ENCODE measurements around the gene NEUROG1.

The NEUROG1 gene

DNA sequence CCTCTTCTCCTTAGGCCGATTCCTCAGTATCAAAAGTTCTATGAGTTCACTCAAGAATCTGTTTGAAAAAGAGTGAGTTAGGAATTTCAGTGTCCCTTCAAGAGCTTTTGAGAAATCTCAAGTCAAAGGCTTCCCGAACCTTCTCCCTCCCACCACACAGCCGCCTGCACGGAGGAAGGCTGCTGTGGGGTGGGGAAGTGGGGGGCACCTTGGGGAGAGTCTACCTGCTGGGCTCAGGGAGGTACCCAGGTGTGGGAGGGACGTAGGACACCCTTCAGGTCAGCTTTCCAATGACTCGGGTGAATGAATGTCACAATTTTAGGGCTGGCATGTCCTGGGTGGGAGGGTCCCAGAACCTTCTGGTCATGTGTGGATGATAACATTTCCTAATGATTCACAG lies 25.5 kb upstream of the NEUROG1 start:
- DNase-seq = no peak

DNA sequence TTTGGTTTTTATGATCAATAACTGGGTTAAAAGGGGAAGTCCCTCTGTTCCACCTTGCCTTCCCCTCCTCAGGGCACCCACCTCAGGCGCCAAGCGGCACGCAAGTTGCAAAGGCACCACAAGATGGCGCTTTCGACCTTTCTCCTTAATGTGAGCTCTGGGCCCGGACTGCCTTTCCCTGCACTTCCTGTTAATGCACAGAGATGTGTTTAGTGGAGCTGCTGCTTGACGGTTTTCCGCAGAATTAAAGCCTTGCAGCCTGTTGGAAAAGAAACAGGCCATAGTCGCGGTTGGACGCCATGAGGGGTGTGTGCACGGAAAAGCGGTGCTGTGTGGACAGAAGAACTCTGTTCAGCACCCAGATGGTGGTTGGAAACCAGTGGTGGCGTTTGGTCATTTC lies 25.1 kb upstream of the NEUROG1 start:
- DNase-seq = peak; percentile 70

DNA sequence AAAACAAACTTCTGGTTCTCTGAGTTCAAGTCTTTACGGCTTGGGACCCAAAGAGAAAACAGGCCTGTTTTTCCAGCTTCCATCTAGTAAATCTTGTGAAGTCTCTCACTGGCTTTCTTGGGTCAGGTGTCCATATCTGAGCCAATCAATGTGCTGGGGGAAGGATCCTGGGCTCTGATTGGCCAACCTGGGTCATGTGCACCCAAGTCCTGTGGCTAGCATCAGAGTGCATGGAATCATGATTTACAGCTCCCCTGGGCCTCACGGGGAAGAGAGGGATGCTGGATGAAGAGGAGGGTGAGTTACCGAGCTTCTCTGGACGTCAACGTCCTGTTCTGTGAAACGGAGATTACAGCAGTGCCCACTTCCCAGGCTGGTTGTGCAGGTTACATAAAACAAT lies 23.6 kb upstream of the NEUROG1 start:
- DNase-seq = no peak

DNA sequence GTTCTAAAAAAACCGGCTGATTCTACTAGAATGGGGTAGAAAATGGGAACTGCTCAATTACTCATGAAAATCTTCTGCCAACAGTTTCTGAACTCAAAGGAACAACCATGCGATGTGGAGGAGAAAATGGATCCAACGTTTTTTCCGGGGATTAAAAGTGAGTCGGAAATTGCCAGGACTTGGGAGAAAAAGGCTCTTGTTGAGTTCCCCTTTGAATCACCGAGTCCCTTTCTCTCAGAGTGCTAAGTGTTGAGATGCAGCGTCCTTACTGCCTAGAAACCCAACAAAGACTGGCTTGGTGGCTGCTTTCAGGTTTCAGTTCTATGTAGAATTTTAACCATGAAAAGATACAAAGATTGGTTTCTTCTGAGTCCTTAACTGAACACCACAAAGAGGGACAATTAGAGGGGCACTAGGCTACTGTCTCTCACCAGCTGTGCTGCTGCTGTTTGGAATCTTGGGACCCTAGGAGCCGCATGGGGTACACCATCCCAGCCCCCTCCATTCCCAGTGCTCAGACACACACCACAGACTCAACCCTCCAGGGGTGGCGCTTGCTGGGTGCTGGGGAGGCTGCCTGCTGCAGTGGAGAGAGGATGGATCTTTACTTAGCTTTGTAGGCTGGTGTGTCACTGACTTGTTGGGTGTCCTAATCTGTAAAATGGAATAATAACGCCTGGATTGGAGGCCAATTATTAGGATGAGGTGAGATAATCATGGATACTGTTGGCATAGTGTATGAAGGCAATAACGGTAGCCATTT lies 21.5 kb upstream of the NEUROG1 start:
- DNase-seq = no peak

DNA sequence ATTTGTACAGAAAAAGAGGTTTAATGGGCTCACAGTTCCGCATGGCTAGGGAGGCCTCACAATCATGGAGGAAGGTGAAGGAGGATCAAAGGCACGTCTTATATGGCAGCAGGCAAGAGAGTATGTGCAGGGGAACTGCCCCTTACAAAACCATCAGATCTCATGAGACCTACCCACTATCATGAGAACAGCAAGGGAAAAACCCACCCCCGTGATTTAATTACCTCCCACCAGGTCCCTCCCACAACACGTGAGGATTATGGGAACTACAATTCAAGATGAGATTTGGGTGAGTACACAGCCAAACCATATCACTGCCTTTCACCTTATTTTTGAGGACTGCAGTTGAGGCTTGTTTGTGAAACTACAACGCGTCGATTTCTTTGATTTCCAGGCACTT lies 20.9 kb upstream of the NEUROG1 start:
- no peak for DNase-seq

DNA sequence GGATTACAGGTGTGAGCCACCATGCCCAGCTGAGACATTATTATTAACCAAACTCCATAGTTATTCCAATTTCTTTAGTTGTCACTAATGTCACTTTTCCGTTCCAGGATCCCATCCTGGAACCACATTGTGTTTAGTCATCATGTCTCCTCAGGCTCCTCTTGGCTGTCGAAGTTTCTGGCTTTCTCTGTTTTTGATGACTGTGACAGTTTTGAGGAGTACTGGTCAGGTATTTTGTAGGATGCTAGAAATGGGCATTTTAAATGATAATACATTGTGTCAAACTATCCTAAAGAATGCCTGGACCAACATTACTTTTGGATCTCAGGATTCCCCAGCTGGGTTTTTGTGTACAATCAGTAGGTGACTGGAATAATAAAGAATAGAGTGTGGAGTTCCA lies 19.8 kb upstream of the NEUROG1 start:
- DNase-seq = no peak

DNA sequence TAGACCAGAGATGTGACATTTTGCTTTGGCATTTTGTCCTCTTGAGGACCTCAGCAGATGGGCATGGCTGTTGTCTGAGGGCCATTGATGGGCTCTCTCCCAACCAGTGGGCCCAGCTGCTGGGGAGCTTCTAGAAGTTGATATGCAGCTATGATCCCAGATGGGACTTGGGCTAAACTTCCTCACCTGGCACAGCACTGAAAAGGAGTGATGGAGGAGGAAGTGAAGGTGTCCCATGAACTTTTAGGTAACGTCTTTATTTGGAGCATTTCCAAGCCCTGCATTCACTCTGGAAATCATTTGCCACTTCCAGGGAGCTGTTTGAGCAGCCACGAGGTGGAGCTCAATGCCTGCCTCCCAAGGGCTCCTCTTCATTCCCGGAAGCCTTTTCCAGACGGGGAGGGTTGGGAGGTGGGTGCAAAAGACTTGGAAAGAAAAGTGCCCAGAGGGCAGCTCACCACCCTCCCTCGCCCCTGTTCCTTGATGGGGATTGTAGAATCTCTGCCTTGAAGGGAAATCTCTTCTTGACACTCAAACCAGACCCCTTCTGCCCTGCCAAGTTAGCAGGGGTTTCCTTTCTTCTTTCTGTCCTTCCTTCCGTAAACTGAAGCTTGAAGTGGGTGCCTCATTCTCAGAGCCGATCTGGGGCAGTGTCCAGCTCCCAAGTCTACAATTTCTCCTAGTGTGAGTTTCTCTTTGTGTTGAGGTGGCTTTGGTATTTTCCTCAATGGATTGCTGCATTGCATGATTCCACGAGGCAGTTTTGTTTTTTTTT lies 18.1 kb upstream of the NEUROG1 start:
- DNase-seq = peak; percentile 7

DNA sequence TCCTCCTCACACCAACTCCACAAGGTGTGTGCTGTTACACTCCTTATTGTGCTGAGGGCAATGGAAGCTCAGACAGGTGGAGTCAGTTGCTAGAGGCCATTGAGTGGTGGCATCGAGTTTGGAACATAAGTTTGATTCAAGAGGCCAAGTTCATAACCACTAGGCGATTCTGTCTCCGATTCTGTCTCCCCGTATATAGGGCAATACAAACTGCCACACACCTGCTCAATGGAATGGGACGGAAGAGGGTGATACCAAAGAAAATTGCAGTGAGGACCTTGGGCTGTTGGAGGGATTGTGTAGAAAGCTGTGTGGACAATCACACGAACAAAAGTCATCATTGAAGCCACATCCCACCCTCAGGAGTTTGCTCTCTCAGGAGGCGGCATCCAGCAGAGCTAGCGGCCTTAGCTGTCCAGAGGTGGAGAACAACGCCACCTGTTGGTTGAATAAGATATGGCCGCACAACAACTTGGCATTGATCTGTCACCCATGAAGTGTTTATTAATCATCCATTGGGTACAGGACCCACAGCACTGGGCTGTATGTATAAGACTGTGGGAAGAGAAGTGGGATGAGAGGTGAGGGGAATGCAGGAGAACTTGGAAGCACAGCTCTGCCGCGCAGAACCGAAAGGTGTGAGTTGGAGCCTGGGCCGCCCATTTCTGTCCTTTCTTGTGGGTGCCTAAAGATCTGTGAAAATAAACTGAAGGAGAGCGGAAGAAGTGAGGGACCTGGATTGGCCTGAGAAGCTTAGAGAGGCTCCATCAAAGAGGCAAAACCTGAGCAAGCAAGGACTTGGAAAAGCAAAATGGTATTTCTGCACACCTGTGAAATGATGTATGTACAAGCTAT lies 16.1 kb upstream of the NEUROG1 start:
- peak; percentile 69 for DNase-seq

DNA sequence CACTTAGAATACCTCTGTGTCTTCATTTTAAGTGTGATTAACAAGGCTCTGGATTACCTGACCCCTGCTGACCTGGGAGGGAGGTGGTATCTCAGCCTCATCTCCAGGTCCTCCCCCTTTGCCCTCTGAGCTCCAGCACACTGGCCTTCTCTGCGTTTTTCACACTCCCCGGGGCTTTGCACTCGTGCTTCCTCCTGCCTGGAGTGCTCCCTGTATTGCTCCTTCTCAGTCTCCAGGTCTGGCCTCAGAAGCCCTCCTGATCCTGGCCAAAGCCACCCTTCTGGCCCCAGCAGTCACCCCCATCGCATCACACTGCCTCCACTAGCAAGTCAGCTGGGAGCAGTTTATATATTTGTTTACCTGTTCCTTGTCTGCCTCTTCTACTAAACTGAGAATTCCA lies 13.6 kb upstream of the NEUROG1 start:
- no peak for DNase-seq

DNA sequence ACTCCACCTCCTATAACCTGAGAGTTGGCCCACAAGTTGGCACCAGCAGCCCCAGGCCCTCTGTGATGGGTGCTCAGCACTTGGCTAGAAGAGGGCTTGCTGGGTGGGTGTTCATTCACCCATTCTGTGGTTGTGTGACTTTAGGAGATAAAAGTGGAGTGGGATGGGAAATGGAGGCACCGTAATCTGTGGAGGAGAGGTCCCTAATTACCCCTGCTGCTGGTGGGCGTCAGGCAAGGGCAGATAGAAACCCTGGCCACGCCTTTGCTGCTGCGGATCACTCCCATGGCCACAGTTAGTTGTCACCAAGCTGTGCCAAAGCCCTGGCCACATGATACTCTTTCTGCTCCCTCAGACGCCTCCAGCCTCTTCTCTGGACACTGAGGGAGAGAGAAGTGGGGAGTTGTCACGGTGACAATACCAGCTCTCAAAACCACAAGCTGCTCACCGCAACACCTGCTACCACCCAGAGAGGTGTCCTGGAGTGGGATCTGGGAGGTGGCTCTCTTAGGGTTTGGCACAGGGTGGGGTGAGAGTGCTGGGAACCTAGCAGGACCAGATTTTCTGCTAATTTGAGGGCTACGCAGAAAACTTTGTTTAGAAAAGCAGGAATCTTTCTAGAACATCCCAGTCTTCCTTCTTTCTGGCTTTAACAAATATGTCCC lies 12.0 kb upstream of the NEUROG1 start:
- DNase-seq = no peak

DNA sequence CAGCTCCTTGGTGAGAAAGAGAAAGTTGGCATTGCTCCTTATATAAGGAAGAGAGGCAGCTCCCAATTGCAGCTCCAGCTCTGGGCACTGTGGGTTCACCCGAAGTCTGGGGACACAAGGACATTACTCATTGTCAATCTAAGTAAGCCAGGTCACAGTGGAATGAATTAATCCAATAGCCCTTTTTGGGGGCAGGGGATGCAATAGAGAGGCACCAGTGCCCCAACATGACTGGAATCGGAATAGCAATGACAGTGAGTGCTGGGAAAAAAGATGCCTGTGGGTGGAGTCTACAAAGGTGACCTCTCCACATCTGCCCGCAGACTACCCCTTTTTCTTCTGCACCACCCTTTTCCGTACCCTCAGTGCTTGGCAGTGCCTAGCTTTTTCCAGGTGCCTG lies 11.1 kb upstream of the NEUROG1 start:
- DNase-seq = peak; percentile 3

DNA sequence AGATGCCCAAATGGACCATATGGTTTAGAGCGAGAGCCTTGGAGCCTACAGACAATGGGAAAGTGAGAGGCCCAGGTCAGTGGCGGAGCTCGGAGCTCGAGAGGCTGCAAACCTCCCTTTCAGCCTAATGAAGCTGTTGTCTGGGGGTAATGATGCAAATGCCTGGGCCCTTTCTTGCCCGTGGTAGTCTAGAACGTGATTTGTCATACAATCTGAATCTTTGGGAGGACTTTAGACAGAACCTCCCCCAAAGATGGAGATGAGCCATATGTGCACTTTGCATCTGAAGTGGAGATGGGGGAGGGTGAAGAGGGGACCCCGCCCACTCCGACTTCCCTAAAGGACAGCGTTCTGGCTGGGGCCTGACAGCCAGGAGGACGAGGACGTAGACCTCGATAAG lies 10.3 kb upstream of the NEUROG1 start:
- DNase-seq = no peak

DNA sequence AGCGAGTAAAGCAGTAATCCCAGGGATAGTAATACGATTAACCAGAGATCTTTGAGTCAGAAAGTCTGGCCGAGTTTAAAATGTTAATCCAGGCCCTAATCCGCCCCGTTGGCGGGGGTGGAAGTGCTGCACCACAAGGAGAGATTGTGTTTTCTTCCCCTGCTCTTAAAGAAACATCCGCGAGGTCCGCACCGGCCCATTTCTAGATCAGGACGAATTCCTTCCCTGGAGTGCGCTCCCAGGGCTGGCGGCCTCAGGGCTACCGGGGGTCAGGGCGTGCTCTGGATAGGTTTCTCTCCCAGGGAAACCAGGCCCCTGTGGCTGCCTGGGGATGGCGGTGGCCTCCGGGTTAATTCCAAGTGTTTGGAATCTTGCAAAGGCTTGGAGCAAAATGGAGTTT lies 9.3 kb upstream of the NEUROG1 start:
- DNase-seq = no peak

DNA sequence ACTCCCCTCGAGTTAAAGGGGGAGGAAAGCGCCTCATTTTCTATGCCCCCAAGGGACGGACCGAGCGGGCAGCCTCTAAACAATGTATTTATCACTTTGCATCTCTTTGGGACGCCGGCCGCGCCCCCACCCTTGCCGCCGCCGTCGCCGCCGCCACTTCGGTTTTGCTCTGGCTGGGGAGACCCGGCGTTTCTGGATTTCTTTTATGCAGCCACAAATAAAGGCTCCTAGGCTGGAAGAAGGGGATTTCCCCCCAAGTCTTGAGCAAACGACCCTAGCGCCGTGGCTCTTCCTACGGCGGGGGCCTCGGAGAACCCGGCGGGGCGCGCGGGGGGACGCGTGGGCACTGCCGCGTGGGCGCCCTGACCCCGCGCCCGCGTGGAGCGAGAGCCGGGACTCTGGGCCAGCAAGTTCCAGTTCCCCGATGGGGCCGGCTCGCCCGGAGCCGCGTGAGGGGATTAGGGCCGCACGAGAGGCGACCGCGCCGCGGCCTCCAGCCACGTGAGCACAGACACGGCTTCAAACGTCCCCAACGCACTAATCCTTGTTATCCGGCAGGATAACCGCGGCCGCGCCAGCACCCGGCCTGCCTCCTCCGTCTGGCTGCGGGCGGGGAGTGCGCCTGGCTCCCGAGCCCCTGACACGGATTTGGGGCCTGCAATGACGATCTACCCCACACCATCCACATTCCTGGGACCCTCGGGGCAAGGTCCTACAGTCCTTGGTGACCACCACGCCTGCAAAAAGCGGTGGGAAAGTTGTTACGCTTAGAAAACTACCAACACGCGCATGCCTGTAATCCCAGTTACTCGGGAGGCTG lies 7.9 kb upstream of the NEUROG1 start:
- no peak for DNase-seq

DNA sequence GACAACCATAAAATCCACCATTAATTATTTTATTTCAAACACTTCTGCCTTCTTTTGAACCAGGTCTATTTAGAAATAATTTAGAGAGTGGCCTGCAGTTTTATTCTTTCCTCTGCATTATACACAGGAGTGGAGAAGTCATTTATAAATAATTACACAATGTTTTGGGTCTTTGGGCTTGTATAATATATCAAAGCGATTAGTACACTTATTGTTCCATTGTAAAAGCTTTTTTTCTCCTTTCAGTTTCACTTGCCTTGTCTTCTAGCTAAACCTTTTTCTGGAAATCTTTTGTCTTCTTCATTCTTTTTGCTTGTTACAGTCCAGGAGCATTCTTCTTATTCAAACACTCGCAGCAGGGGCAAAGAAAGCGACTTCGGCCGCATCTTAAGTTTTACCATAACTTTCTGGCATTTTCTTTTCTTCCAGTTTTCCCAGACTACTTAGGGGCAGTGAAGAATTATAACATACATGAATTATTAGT lies 7.3 kb upstream of the NEUROG1 start:
- no peak for DNase-seq

DNA sequence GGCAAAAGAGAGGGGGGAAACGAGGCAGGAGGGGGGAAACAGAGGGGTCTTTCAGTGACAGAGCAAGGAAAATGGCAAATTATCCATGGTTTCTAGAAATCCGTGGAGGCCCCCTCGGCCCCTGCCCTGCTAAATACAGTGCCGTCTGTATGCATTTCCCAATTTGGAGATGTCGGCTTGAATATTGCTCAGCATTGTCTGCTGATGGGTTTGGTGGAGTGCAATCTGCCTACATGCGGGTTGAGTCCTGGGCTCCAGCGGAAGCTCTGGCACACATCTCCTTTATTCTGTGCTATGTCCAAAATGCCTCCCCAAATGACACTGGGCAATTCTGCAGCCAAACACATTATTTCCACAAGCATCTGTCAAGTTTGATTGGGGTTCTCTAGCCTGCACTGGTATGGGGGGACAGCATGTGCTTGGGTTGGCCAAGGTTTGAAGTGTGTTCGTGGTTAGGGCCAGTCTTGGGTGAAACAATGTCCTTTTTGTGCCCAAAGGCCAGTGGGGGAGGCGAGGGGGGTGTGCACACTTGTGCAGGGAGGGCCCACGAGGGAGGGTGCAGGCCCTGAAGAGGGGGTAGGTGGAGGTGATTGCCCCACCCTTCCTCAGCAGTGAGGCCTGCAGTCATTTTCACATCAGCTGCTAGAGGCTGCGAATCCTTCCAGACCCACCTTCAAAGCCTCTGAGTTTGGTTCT lies 6.2 kb upstream of the NEUROG1 start:
- DNase-seq = no peak

DNA sequence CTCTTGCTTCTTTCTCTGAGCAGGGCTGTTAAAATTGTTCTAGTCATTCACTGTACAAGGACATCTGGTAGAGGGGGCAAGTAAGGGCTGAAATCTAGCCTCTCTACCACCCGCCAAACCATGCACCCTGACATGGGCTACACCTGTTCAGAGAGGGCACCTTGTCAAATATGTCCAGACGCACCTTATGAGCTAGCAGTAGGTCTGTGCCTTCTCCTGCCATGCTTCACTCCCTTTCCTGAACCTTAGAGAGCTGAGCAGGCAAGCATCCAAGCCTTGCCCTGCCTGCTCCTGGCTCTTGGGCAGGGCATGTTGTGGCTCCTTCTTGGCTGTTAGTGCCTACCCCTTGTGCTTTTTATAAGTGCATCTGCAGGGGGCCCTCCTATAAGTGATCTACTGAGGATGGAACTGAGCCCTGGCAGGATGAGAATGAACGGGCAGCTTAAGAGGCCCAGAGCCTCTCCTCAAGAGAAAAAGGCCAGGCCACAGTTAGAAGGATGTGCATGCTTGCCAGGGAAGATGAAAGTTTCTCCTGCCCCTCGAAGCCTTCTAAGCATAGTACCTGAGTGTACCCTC lies 3.8 kb upstream of the NEUROG1 start:
- DNase-seq = no peak

DNA sequence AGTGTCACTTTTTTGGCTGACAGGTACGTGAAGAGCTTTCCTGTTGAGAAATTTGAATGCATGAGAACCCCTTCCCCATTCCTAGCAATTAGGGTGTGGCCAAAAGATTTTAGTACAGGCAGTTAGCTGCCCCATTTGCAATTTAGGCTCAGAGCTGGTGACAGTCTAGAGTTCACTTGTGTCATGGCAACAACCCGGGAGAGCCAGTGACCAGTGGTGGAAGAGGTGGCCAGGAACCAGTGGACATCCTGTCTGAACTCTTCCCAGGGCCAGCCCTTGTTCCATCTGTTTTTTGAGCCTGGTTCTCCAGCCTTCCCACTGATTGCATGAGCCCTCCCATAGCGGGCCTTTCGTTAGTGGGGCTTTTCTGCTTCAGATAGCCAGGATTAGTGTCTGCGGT lies 2.5 kb upstream of the NEUROG1 start:
- DNase-seq = no peak

DNA sequence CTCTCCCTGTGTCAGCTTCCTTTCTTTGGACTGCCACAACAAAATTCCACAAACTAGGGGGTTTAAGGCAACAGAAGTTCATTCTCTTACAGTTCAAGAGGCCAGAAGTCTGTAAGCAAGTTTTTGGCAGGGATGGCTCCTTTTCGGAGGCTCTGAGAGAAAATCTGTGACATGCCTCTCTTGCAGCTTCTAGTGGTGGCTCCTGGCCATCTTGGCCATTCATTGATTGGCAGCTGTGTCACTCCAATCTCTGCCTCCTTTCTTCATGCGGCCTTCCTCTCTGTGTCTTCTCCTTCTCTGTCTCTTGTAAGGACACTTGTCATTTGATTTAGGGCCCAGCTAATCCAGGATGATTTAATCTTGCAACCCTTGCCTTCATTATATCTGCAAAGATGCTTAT lies 2.0 kb upstream of the NEUROG1 start:
- no peak for DNase-seq

DNA sequence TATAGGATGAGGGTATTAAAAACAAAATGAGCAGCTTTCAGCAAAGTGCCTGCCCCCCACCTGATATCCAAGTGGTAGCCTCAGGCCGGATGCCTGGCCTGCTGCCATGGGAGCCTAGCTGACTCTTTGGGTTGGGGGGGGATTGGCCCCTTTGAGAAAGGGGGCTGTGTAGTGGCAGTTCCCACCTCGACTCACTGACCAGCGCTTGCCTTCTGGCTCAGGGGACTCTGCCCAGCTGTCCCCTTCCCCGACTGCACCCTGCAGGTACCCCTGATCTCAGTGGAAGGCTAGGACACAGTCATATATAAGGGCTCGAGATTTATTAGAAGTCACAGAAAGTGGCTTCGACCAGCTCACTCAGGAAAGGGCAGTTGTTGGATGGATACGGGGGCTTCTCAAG lies 1.5 kb upstream of the NEUROG1 start:
- no peak for DNase-seq

DNA sequence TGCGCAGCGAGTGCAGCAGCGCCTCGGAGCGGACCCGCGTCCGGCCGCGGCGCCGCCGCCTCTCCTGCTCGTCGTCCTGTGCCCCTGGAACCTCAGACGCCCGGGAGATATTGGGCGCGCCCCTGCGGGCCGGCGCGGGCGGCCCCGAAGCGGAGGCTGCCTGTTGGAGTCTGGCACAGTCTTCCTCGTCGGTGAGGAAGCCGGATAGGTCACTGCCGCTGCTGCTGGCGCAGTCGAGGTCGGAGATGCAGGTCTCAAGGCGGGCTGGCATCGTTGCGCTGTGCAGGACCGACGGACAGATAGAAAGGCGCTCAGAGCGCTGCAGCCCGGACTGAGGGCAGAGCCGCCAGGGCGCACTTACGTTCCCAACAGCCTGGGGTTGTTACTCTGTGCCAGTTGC lies 344 bp downstream of the NEUROG1 start:
- no peak for DNase-seq

Measured in NCI-H1694 (cell line).